WERI-Rb-1 (cell line): ENCODE results near the gene KCNH4.
A peak's percentile ranks its signal among the peaks of the same experiment; 100 is the strongest.

Experiments used
- DNase-seq: peaks from one replicate; pipeline ENCODE4 v3.0.0-alpha.2; 2020
- H3K27ac ChIP-seq: fragments of 250-450 bp; sonication (Bioruptor Pico); 2 replicates; pipeline ENCODE4 v1.5.1; 2020; ENCODE audit warnings: mild to moderate bottlenecking, moderate library complexity
- H3K27me3 ChIP-seq: fragments of 250-450 bp; sonication (Bioruptor Pico); 2 replicates; pipeline ENCODE4 v1.5.1; 2021; ENCODE audit warnings: mild to moderate bottlenecking, low read depth, moderate library complexity; ENCODE audit not compliant: insufficient read depth, severe bottlenecking
- H3K36me3 ChIP-seq: fragments of 250-450 bp; sonication (Bioruptor Pico); 2 replicates; pipeline ENCODE4 v1.5.1; 2020; ENCODE audit warnings: mild to moderate bottlenecking, moderate library complexity
- H3K4me3 ChIP-seq: 2 replicates; pipeline ENCODE4 v1.5.1; 2011; ENCODE audit warnings: low read depth, mild to moderate bottlenecking, control low read depth, low read length
- H3K9me3 ChIP-seq: fragments of 250-450 bp; sonication (Bioruptor Pico); 2 replicates; pipeline ENCODE4 v1.5.1; 2021; ENCODE audit warnings: mild to moderate bottlenecking, moderate library complexity; ENCODE audit not compliant: severe bottlenecking
- CTCF ChIP-seq: IDR thresholded peaks from 2 replicates; pipeline ENCODE4 v1.5.1; 2011; ENCODE audit warnings: low read depth, mild to moderate bottlenecking, control low read depth, inconsistent platforms, low read length

The KCNH4 gene

GRCh38 chr17:42166196-42166763 lies 14.7 kb downstream of the KCNH4 start:
- H3K36me3 ChIP-seq, result no peaks in the 10 kb centered on the region; the same call in 1 of the 2 replicates
- no peak for DNase-seq
- no peak overlapping the region for H3K4me3 ChIP-seq
- no peak for TF ChIP-seq CTCF
- H3K9me3 ChIP-seq, result no peaks in the 10 kb centered on the region
- no peaks in the 10 kb centered on the region for H3K27me3 ChIP-seq
- H3K27ac ChIP-seq, result no peak overlapping the region

- Histone ChIP-seq H3K27me3 (no peaks in the 10 kb centered on the region), H3K36me3 (no peaks in the 10 kb centered on the region; the same call in 1 of the 2 replicates), H3K27ac (no peak overlapping the region), H3K9me3 (no peaks in the 10 kb centered on the region), H3K4me3 (no peak overlapping the region)
- DNase-seq, result no peak
- TF ChIP-seq CTCF, result no peak
These were observed 15.2 kb downstream of the KCNH4 start for GRCh38 chr17:42165751-42166150.

DNA sequence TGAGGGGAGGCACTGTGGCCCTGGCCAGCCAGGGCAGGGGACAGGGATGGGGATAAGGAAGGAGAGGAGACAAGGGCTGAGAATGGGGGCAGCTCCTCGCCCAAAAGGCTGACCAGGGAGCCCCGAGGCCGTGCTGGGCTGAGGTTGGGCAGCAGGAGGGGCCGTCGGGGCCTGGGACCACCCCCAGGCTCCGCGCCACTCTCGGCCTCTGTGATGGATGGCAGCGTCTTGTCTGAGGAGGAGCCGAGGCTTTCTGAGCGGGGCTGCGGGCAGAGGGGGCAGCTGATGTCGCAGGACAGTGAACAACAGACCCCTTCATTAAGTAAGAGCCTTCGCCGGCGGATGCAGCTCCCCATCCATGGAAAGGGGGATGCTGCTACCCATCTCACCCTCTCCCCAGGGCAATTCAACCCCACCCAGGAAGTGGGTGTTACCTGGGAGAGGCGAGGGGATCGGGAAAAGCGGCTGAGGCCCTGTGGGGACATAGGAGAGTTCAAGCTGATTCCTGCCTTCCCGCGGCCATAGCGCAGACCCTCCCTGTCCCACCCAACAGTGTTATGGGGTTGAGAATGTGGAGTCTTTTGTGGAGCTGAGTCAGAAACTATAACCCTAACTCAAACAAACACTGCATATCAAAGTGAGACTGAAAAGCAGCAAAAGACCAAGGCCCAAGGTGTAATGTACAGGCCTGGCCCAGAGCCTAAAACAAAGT lies 17.1 kb downstream of the KCNH4 start:
- TF ChIP-seq CTCF, result no peak
- H3K36me3 ChIP-seq, result no peaks in the 10 kb centered on the region
- no peaks in the 10 kb centered on the region for H3K27me3 ChIP-seq
- no peak overlapping the region for H3K4me3 ChIP-seq
- no peak overlapping the region for H3K27ac ChIP-seq
- H3K9me3 ChIP-seq, result no peaks in the 10 kb centered on the region
- DNase-seq, result no peak

DNA sequence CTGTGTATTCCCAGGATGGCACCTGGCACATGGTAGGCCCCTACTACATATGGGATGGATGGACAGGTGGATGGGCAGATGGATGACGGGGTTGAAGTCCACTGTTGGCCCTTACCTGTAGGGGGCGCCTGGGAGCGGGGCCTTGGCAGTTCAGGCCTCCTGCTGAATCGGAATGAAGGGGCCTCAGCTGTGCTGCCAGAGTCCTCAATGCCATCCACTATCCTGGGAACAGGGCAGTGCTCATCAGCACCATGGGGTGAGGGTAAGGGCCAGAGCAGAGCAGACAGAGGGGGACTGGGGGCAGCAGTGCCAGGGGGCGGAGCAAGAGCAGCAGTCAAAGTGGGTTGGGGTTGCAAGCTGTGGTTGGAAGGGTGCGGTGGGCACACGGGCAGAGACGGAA lies 17.8 kb downstream of the KCNH4 start:
- H3K27me3 ChIP-seq, result no peaks in the 10 kb centered on the region
- peak; percentile 85 for TF ChIP-seq CTCF
- peak; percentile 68 for DNase-seq
- H3K4me3 ChIP-seq, result no peak overlapping the region
- no peak overlapping the region for H3K27ac ChIP-seq
- no peaks in the 10 kb centered on the region for H3K36me3 ChIP-seq
- H3K9me3 ChIP-seq, result no peaks in the 10 kb centered on the region

GRCh38 chr17:42160531-42160910 lies 20.4 kb downstream of the KCNH4 start:
- no peaks in the 10 kb centered on the region for H3K27me3 ChIP-seq
- H3K4me3 ChIP-seq, result no peak overlapping the region
- TF ChIP-seq CTCF, result no peak
- H3K36me3 ChIP-seq, result no peaks in the 10 kb centered on the region
- H3K9me3 ChIP-seq, result peaks cover 2% of the 10 kb centered on the region
- H3K27ac ChIP-seq, result no peak overlapping the region
- DNase-seq, result no peak
